HEK293 (cell line): ENCODE measurements around the gene RNF227.

ENCODE experiments used
- CTCF ChIA-PET: fragments of 350-600 bp; formaldehyde crosslinking; extraction: SDS; loops from one replicate; lab custom pipeline; 2021; ENCODE audit warnings: antibody characterized with exemption; lab: Yijun Ruan, JAX
- POLR2A ChIA-PET: fragments of 300-600 bp; formaldehyde crosslinking; extraction: SDS; loops from one replicate; lab custom pipeline; 2020; ENCODE audit warnings: antibody characterized with exemption, inconsistent platforms; lab: Yijun Ruan, JAX
- H3K27ac ChIP-seq: fragments of 200-500 bp; sonication (Bioruptor generic); 2 replicates; pipeline ENCODE4 v1.5.1; 2014; ENCODE audit warnings: low read depth, low read length, control low read depth, inconsistent platforms; ENCODE audit errors: extremely low read depth
- H3K36me3 ChIP-seq, 2 experiments: fragments of 200-500 bp in 1 of 2; sonication (Bioruptor generic) in 1 of 2; 1 replicate in 1 of 2; 2 replicates in 1 of 2; pipeline ENCODE4 v1.5.1; 2014 to 2017; ENCODE audit warnings: inconsistent platforms in 2 of 2, low read length in 2 of 2; ENCODE audit not compliant: control insufficient read depth in 2 of 2, insufficient read depth in 1 of 2
- H3K4me1 ChIP-seq: fragments of 200-500 bp; sonication (Bioruptor generic); 2 replicates; pipeline ENCODE4 v1.5.1; 2014; ENCODE audit warnings: mild to moderate bottlenecking, low read length, inconsistent platforms; ENCODE audit not compliant: control insufficient read depth, insufficient read depth
- H3K4me3 ChIP-seq: 2 replicates; pipeline ENCODE4 v1.5.1; 2011; ENCODE audit warnings: low read depth, mild to moderate bottlenecking, control low read depth, low read length, moderate library complexity
- H3K9me3 ChIP-seq: fragments of 200-500 bp; sonication (Bioruptor generic); 2 replicates; pipeline ENCODE4 v1.5.1; 2014; ENCODE audit warnings: low read depth, low read length, inconsistent platforms; ENCODE audit not compliant: control insufficient read depth, insufficient read depth
- ATF2 ChIP-seq: fragments of 450-650 bp; formaldehyde crosslinking; IDR thresholded peaks from 2 replicates; pipeline ENCODE4 v1.5.1; 2016; ENCODE audit warnings: missing biosample characterization, missing genetic modification characterization, low read depth
- HOXC10 ChIP-seq: sonication (generic); formaldehyde crosslinking; IDR thresholded peaks from 2 replicates; pipeline ENCODE4 v1.8.1; 2023; ENCODE audit warnings: mild to moderate bottlenecking, missing genetic modification reagents
- KLF1 ChIP-seq: fragments of 450-650 bp; formaldehyde crosslinking; IDR thresholded peaks from 2 replicates; pipeline ENCODE4 v1.5.1; 2016; ENCODE audit warnings: missing biosample characterization, missing genetic modification characterization
- KLF10 ChIP-seq: fragments of 450-650 bp; IDR thresholded peaks from 2 replicates; pipeline ENCODE4 v1.5.1; 2018; ENCODE audit warnings: missing biosample characterization, mild to moderate bottlenecking, missing genetic modification characterization
- PRDM10 ChIP-seq: fragments of 450-650 bp; formaldehyde crosslinking; IDR thresholded peaks from 2 replicates; pipeline ENCODE4 v1.5.1; 2016; ENCODE audit warnings: missing biosample characterization, missing genetic modification characterization
- SCRT2 ChIP-seq: fragments of 450-650 bp; formaldehyde crosslinking; IDR thresholded peaks from 2 replicates; pipeline ENCODE4 v1.5.1; 2016; ENCODE audit warnings: missing biosample characterization, missing genetic modification characterization
- ZBTB11 ChIP-seq: fragments of 450-650 bp; formaldehyde crosslinking; conservative IDR thresholded peaks from 2 replicates; pipeline ENCODE4 v1.5.1; 2016; ENCODE audit warnings: low read depth, missing biosample characterization, missing genetic modification characterization
- ZBTB49 ChIP-seq: fragments of 450-650 bp; formaldehyde crosslinking; IDR thresholded peaks from 2 replicates; pipeline ENCODE4 v1.5.1; 2016; ENCODE audit warnings: missing biosample characterization, missing genetic modification characterization, low read depth
- ZBTB6 ChIP-seq: fragments of 450-650 bp; formaldehyde crosslinking; IDR thresholded peaks from 2 replicates; pipeline ENCODE4 v1.5.1; 2017; ENCODE audit warnings: missing biosample characterization, missing genetic modification characterization
- ZNF148 ChIP-seq: fragments of 450-650 bp; formaldehyde crosslinking; IDR thresholded peaks from 2 replicates; pipeline ENCODE4 v1.5.0; 2017; ENCODE audit warnings: missing biosample characterization, missing genetic modification characterization, borderline replicate concordance
- ZNF16 ChIP-seq: fragments of 450-650 bp; formaldehyde crosslinking; IDR thresholded peaks from 2 replicates; pipeline ENCODE4 v1.5.1; 2016; ENCODE audit warnings: low read depth, missing biosample characterization, missing genetic modification characterization
- ZNF302 ChIP-seq: fragments of 450-650 bp; formaldehyde crosslinking; IDR thresholded peaks from 2 replicates; pipeline ENCODE4 v1.5.1; 2016; ENCODE audit warnings: missing biosample characterization, missing genetic modification characterization, low read depth
- ZNF324 ChIP-seq: fragments of 450-650 bp; formaldehyde crosslinking; IDR thresholded peaks from 2 replicates; pipeline ENCODE4 v1.5.1; 2016; ENCODE audit warnings: missing biosample characterization, missing genetic modification characterization
- ZNF391 ChIP-seq: fragments of 450-650 bp; formaldehyde crosslinking; IDR thresholded peaks from 2 replicates; pipeline ENCODE4 v1.5.1; 2016; ENCODE audit warnings: low read depth, missing biosample characterization, missing genetic modification characterization, borderline replicate concordance
- ZNF658 ChIP-seq: fragments of 450-650 bp; formaldehyde crosslinking; IDR thresholded peaks from 2 replicates; pipeline ENCODE4; 2016; ENCODE audit warnings: missing biosample characterization, missing genetic modification characterization
- ZNF704 ChIP-seq: fragments of 450-650 bp; formaldehyde crosslinking; IDR thresholded peaks from 2 replicates; pipeline ENCODE4 v1.5.1; 2016; ENCODE audit warnings: missing biosample characterization, missing genetic modification characterization
- ZNF830 ChIP-seq: fragments of 450-650 bp; IDR thresholded peaks from 2 replicates; pipeline ENCODE4 v1.5.0; 2018; ENCODE audit warnings: missing biosample characterization, missing genetic modification characterization, low read depth, mild to moderate bottlenecking, moderate library complexity
- ZSCAN30 ChIP-seq: fragments of 450-650 bp; IDR thresholded peaks from 2 replicates; pipeline ENCODE4 v1.5.1; 2018; ENCODE audit warnings: missing biosample characterization, mild to moderate bottlenecking, missing genetic modification characterization, moderate library complexity
- ZSCAN4 ChIP-seq: fragments of 450-650 bp; formaldehyde crosslinking; IDR thresholded peaks from 2 replicates; pipeline ENCODE4 v1.5.1; 2017; ENCODE audit warnings: missing biosample characterization, missing genetic modification characterization

RNF227 gene

GRCh38 chr17:7932949-7933348, 16.9 kb upstream of the RNF227 start (continued):
- TF ChIP-seq HOXC10 (CRISPR knock-in tag) = no peak
- no peak for TF ChIP-seq ZNF16
- TF ChIP-seq ZBTB49 = no peak
- TF ChIP-seq ZNF302 = no peak
- TF ChIP-seq ZSCAN4 (tag by site-specific recombination) = no peak
- peak; percentile 91 for TF ChIP-seq PRDM10 (tag by site-specific recombination)
- no peak for TF ChIP-seq ATF2 (tag by site-specific recombination)
- TF ChIP-seq ZNF324 (tag by site-specific recombination) = no peak
- TF ChIP-seq ZNF830 (tag by site-specific recombination) = no peak
- peak; percentile 37; the same call in 1 of the 2 replicates for TF ChIP-seq ZBTB6 (tag by site-specific recombination)
- TF ChIP-seq ZNF148 (tag by site-specific recombination) = no peak
- TF ChIP-seq SCRT2 = no peak
- TF ChIP-seq ZSCAN30 = no peak

- Histone ChIP-seq H3K36me3 (peaks cover 33 to 62% of the 10 kb centered on the region in 2 experiments), H3K4me3 (peak overlapping the region; percentile 93), H3K27ac (peak overlapping the region; percentile 57; the same call in 1 of the 2 replicates), H3K9me3 (no peaks in the 10 kb centered on the region), H3K4me1 (peaks cover 5% of the 10 kb centered on the region; the same call in 1 of the 2 replicates)
- ChIA-PET POLR2A (interaction anchor here (0.6 to 5.3 kb wide), 30 partner anchors 10 to 529 kb away, joined by 3 to 66 read pairs (median 4); partner anchors contain the start of genes CHD3, FXR2, KDM6B and NAA38), CTCF (interaction anchor here (0.7 to 2.4 kb wide), 21 partner anchors 11 to 1479 kb away, joined by 3 to 36 read pairs (median 5); partner anchors contain the start of genes NAA38 and RNF227)
- TF ChIP-seq KLF10 (tag by site-specific recombination) = no peak
- TF ChIP-seq ZNF658 (tag by site-specific recombination) = no peak
- TF ChIP-seq ZNF391 = 0 out of 2 replicates have a peak, but pooled peaks have one; percentile 15
- 0 out of 2 replicates have a peak, but pooled peaks have one; percentile 9 for TF ChIP-seq KLF1 (tag by site-specific recombination)
- peak; percentile 63 for TF ChIP-seq ZBTB11
- TF ChIP-seq ZNF704 = no peak
Measured at GRCh38 chr17:7932483-7932891, 16.4 kb upstream of the RNF227 start.
